HFFc6 (cell line): Measurements from ENCODE around the gene KCNAB3. TPM values are rescaled to one million over a fixed set of nuclear protein-coding genes. Genes with fewer than 3 reads are reported as not detected.

Source experiments
- DNase-seq: peaks from one replicate; pipeline ENCODE4 v3.0.0-alpha.2; 2018
- H3K27ac Mint-ChIP-seq: 2 replicates; pipeline ENCODE4 v1.8.0; 2020; ENCODE audit warnings: mild to moderate bottlenecking, mixed read lengths
- H3K27me3 Mint-ChIP-seq: 2 replicates; pipeline ENCODE4 v1.8.0; 2021; ENCODE audit warnings: mild to moderate bottlenecking, moderate library complexity, mixed read lengths; ENCODE audit not compliant: insufficient read depth
- H3K36me3 Mint-ChIP-seq: 2 replicates; pipeline ENCODE4 v1.8.0; 2021; ENCODE audit warnings: low read depth, mixed read lengths
- H3K4me1 Mint-ChIP-seq: 2 replicates; pipeline ENCODE4 v1.8.0; 2020; ENCODE audit warnings: low read depth, mixed read lengths
- H3K4me3 Mint-ChIP-seq: 2 replicates; pipeline ENCODE4 v1.8.0; 2020; ENCODE audit warnings: mild to moderate bottlenecking, moderate library complexity, mixed read lengths
- H3K9me3 Mint-ChIP-seq: 2 replicates; pipeline ENCODE4 v1.8.0; 2020; ENCODE audit warnings: mild to moderate bottlenecking, mixed read lengths
- CTCF ChIP-seq: fragments of 200-600 bp; sonication (generic); IDR thresholded peaks from 2 replicates; pipeline ENCODE4 v1.5.0; 2021; ENCODE audit warnings: antibody characterized with exemption, mild to moderate bottlenecking
- total RNA-seq, 6 experiments: library from RNA; stranded (reverse); fragmentation: NEBNext Ultra II Directional; extraction: Animal tissue kit (Norgen Biotek cat#: 25700); gene quantifications; 2 replicates in 1 of 6; 3 replicates in 5 of 6; pipeline ENCODE4 v1.2.3, GENCODE V29; 2021

Gene KCNAB3
- total RNA-seq, 6 experiments from 2014 or later = 1.5 to 3.0 (median 2.3) TPM

GRCh38 chr17:7940034-7940433 is 10.4 kb upstream of the KCNAB3 start:
- H3K4me1 Mint-ChIP-seq = peaks cover 18% of the 10 kb centered on the region
- no peak for TF ChIP-seq CTCF
- H3K9me3 Mint-ChIP-seq = no peaks in the 10 kb centered on the region
- H3K36me3 Mint-ChIP-seq = peaks cover 40% of the 10 kb centered on the region
- no peak overlapping the region for H3K4me3 Mint-ChIP-seq
- no peak for DNase-seq
- no peak overlapping the region for H3K27ac Mint-ChIP-seq
- no peaks in the 10 kb centered on the region for H3K27me3 Mint-ChIP-seq

GRCh38 chr17:7935859-7936258 is 6.2 kb upstream of the KCNAB3 start:
- TF ChIP-seq CTCF = no peak
- H3K9me3 Mint-ChIP-seq = no peaks in the 10 kb centered on the region
- H3K27me3 Mint-ChIP-seq = no peaks in the 10 kb centered on the region
- no peak for DNase-seq
- no peak overlapping the region for H3K4me3 Mint-ChIP-seq
- H3K36me3 Mint-ChIP-seq = peaks cover 41% of the 10 kb centered on the region
- no peak overlapping the region; the same call in 1 of the 2 replicates for H3K27ac Mint-ChIP-seq
- H3K4me1 Mint-ChIP-seq = peaks cover 45% of the 10 kb centered on the region

- H3K4me1 Mint-ChIP-seq = peaks cover 57% of the 10 kb centered on the region
- no peaks in the 10 kb centered on the region; the same call in 1 of the 2 replicates for H3K27me3 Mint-ChIP-seq
- H3K36me3 Mint-ChIP-seq = peaks cover 33% of the 10 kb centered on the region
- TF ChIP-seq CTCF = peak; percentile 56
- peak overlapping the region; percentile 94 for H3K27ac Mint-ChIP-seq
- H3K4me3 Mint-ChIP-seq = peak overlapping the region; percentile 95
- no peaks in the 10 kb centered on the region for H3K9me3 Mint-ChIP-seq
- peak; percentile 80 for DNase-seq
Measured at GRCh38 chr17:7932949-7933348, 3.3 kb upstream of the KCNAB3 start.

- H3K4me1 Mint-ChIP-seq = peaks cover 57% of the 10 kb centered on the region
- no peaks in the 10 kb centered on the region; the same call in 1 of the 2 replicates for H3K27me3 Mint-ChIP-seq
- DNase-seq = no peak
- no peak for TF ChIP-seq CTCF
- H3K4me3 Mint-ChIP-seq = peak overlapping the region; percentile 95
- H3K9me3 Mint-ChIP-seq = no peaks in the 10 kb centered on the region
- H3K36me3 Mint-ChIP-seq = peaks cover 33% of the 10 kb centered on the region
- peak overlapping the region; percentile 94 for H3K27ac Mint-ChIP-seq
Measured at GRCh38 chr17:7932483-7932891, 2.8 kb upstream of the KCNAB3 start.

- Mint-ChIP-seq H3K27me3 (no peaks in the 10 kb centered on the region; the same call in 1 of the 2 replicates), H3K4me1 (peaks cover 55% of the 10 kb centered on the region), H3K4me3 (peak within 1 kb of the TSS; percentile 95), H3K36me3 (peaks cover 30% of the 10 kb centered on the region), H3K27ac (peak within 1 kb of the TSS; percentile 94), H3K9me3 (no peaks in the 10 kb centered on the region)
- no peak for TF ChIP-seq CTCF
- peak; percentile 99 for DNase-seq
Measured at GRCh38 chr17:7931709-7932482, 2.2 kb upstream of the KCNAB3 start, which contains the start of the genes CNTROB and TRAPPC1. Gene CNTROB, plus strand, starts transcription at chr17:7932206. Its CDS starts 874 bp downstream, at chr17:7933080. Gene TRAPPC1, minus strand, starts transcription at chr17:7931946. Its CDS starts 117 bp downstream, at chr17:7931829.
